Cardiac muscle cell (in vitro differentiated cells and primary cell): ENCODE data around the gene NUDCD3. TPM values are rescaled to one million over a fixed set of nuclear protein-coding genes. Genes with fewer than 3 reads are reported as not detected.

Source experiments
- DNase-seq, 2 donors: peaks; one replicate each; pipeline versions ENCODE4 v3.0.0 to v3.0.0-alpha.2; 2010 to 2017; ENCODE audit warnings: low read depth in 1 of 2, low spot score in 1 of 2
- H3K27ac ChIP-seq: fragments of 200-600 bp; sonication (generic); 2 replicates; pipeline ENCODE4 v1.5.1; 2016
- H3K27me3 ChIP-seq: fragments of 200-600 bp; sonication (generic); 2 replicates; pipeline ENCODE4 v1.6.0; 2016; ENCODE audit warnings: control low read depth
- H3K36me3 ChIP-seq: fragments of 200-600 bp; sonication (generic); 2 replicates; pipeline ENCODE4 v1.5.1; 2016; ENCODE audit warnings: control low read depth
- H3K4me1 ChIP-seq: fragments of 200-600 bp; sonication (generic); 2 replicates; pipeline ENCODE4 v1.8.1; 2017; ENCODE audit warnings: low read depth, mild to moderate bottlenecking, mixed run types
- H3K4me3 ChIP-seq: fragments of 200-600 bp; sonication (generic); 2 replicates; pipeline ENCODE4 v1.5.1; 2016; ENCODE audit warnings: mild to moderate bottlenecking
- H3K9me3 ChIP-seq: fragments of 200-600 bp; sonication (generic); 2 replicates; pipeline ENCODE4 v1.5.1; 2017; ENCODE audit warnings: low read depth, mild to moderate bottlenecking, control low read depth
- CTCF ChIP-seq: IDR thresholded peaks from 2 replicates; pipeline ENCODE4 v1.5.1; 2012; ENCODE audit warnings: low read depth, mild to moderate bottlenecking, low read length
- polyA plus RNA-seq: library from polyadenylated mRNA; unstranded; fragments of >200 nt; fragmentation: Nextera tagmentation; extraction: Ambion mirVana; gene quantifications from 2 replicates; pipeline ENCODE4 v1.2.1, GENCODE V29; 2016
- total RNA-seq: library from RNA; depleted of rRNA; stranded (reverse); fragments of >200 nt; gene quantifications from 2 replicates; pipeline ENCODE4 v1.2.3, GENCODE V29; 2016

NUDCD3 gene
- total and polyA plus RNA-seq, 2 experiments from 2014 or later = 44.8 to 98.7 TPM

GRCh38 chr7:44411306-44411705 lies 79.2 kb downstream of the NUDCD3 start:
- no peak for DNase-seq
- Histone ChIP-seq H3K27me3 (no peaks in the 10 kb centered on the region), H3K4me3 (no peak overlapping the region), H3K27ac (no peak overlapping the region), H3K9me3 (no peaks in the 10 kb centered on the region), H3K4me1 (peaks cover 18% of the 10 kb centered on the region), H3K36me3 (no peaks in the 10 kb centered on the region)
- TF ChIP-seq CTCF = no peak

- H3K4me1 ChIP-seq = peaks cover 18% of the 10 kb centered on the region
- TF ChIP-seq CTCF = no peak
- no peaks in the 10 kb centered on the region for H3K36me3 ChIP-seq
- H3K27me3 ChIP-seq = no peaks in the 10 kb centered on the region
- peak; percentile 15 to 45 for DNase-seq
- H3K9me3 ChIP-seq = no peaks in the 10 kb centered on the region
- H3K27ac ChIP-seq = peak overlapping the region; percentile 82
- H3K4me3 ChIP-seq = no peak overlapping the region
Observed at GRCh38 chr7:44408596-44408995, 81.9 kb downstream of the NUDCD3 start.

- no peaks in the 10 kb centered on the region for H3K27me3 ChIP-seq
- H3K36me3 ChIP-seq = no peaks in the 10 kb centered on the region
- no peak overlapping the region for H3K4me3 ChIP-seq
- peaks cover 9% of the 10 kb centered on the region for H3K4me1 ChIP-seq
- H3K27ac ChIP-seq = no peak overlapping the region
- TF ChIP-seq CTCF = no peak
- no peak for DNase-seq
- H3K9me3 ChIP-seq = no peaks in the 10 kb centered on the region
Observed at GRCh38 chr7:44403775-44404174, 86.7 kb downstream of the NUDCD3 start.

- no peaks in the 10 kb centered on the region for H3K27me3 ChIP-seq
- DNase-seq = no peak
- TF ChIP-seq CTCF = no peak
Observed at GRCh38 chr7:44403176-44403759, 87.2 kb downstream of the NUDCD3 start.

GRCh38 chr7:44402401-44403060 lies 87.9 kb downstream of the NUDCD3 start:
- Histone ChIP-seq H3K36me3 (no peaks in the 10 kb centered on the region), H3K27me3 (no peaks in the 10 kb centered on the region), H3K4me3 (no peak overlapping the region), H3K4me1 (no peaks in the 10 kb centered on the region), H3K27ac (no peak overlapping the region), H3K9me3 (no peaks in the 10 kb centered on the region)
- no peak for DNase-seq
- TF ChIP-seq CTCF = no peak

More at GRCh38 chr7:44403176-44403759, 87.2 kb downstream of the NUDCD3 start:
- Histone ChIP-seq H3K4me1 (peaks cover 4% of the 10 kb centered on the region), H3K4me3 (no peak overlapping the region), H3K36me3 (no peaks in the 10 kb centered on the region), H3K9me3 (no peaks in the 10 kb centered on the region), H3K27ac (no peak overlapping the region)
